ENCODE data around the gene MAPK11.

MAPK11 gene

GRCh38 chr22:50225200-50225969 lies 44.8 kb downstream of the MAPK11 start:
- DNase-seq (ENCODE audit: low read depth in 2 of 2): no peak

- DNase-seq (ENCODE audit: low read depth in 2 of 2): no peak
These were observed 46.1 kb downstream of the MAPK11 start for GRCh38 chr22:50224071-50224470.

- DNase-seq (ENCODE audit: low read depth in 2 of 2): no peak
These were observed 47.7 kb downstream of the MAPK11 start for GRCh38 chr22:50222508-50222907.

GRCh38 chr22:50221410-50222300 lies 48.5 kb downstream of the MAPK11 start:
- DNase-seq (ENCODE audit: low read depth in 2 of 2): no peak

GRCh38 chr22:50220603-50221409 lies 49.4 kb downstream of the MAPK11 start:
- DNase-seq (ENCODE audit: low read depth in 2 of 2): no peak

- DNase-seq (ENCODE audit: low read depth in 2 of 2): no peak
These were observed 50.2 kb downstream of the MAPK11 start for GRCh38 chr22:50219800-50220602.

GRCh38 chr22:50218996-50219727 lies 51.0 kb downstream of the MAPK11 start:
- no peak for DNase-seq (ENCODE audit: low read depth in 2 of 2)

- no peak for DNase-seq (ENCODE audit: low read depth in 2 of 2)
These were observed 51.8 kb downstream of the MAPK11 start for GRCh38 chr22:50218153-50218995.

- DNase-seq (ENCODE audit: low read depth in 2 of 2): no peak
These were observed 52.5 kb downstream of the MAPK11 start for GRCh38 chr22:50217543-50218152.

GRCh38 chr22:50216684-50217520 lies 53.3 kb downstream of the MAPK11 start:
- DNase-seq (ENCODE audit: low read depth in 2 of 2): no peak

- no peak for DNase-seq (ENCODE audit: low read depth in 2 of 2)
These were observed 54.0 kb downstream of the MAPK11 start for GRCh38 chr22:50216055-50216683.

GRCh38 chr22:50215297-50216054 lies 54.7 kb downstream of the MAPK11 start:
- DNase-seq (ENCODE audit: low read depth in 2 of 2): no peak
